Measurements from ENCODE around the gene CDKL2. TPM values are rescaled to one million over a fixed set of nuclear protein-coding genes. Genes with fewer than 3 reads are reported as not detected.

The CDKL2 gene
- total and polyA plus RNA-seq, 2 donors (not counting 1 experiment from before 2014, with no cell fraction given), result 0.81 TPM; not detected in 1

DNA sequence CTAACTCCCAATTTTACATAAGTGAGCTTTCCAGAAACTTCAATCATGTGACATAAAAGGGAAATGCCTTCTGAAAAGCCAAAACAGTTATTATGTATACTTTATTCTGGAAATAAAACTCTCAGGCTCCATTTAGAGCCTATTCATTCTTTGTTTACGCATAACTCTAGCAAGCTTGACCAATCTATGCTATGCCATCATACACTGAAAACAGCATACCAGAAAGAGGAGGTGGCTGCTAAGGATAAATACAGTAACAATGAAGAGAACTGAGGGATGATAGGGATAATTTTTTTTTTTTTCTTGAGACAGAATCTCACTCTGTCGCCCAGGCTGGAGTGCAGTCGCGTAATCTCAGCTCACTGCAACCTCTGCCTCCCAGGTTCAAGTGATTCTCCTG, 24.4 kb downstream of the CDKL2 start:
- POLR2A ChIA-PET, result no interaction called here
- intact Hi-C loops (cut with micrococcal nuclease), result no loop called here

DNA sequence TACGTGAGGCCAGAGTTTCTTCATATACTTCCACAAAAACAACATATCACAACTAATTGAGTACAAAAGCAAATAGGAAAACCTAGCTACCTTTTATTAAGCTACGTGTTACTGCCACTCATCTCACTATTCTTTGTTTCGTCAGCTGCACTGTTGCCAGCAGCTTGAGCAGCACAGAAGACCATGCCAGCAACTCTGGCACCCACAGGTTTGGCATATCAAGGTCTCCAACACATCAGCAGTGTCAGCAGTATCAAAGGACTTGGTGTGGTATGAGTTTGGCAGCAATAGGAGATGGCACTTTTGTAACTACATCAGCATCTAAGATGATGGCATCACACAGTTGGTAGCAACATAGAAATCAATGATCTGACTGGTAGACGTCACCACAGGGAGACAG, 30.7 kb downstream of the CDKL2 start:
- CTCF ChIA-PET, result no interaction called here
- no peak overlapping the region for H3K27ac Mint-ChIP-seq
- TF ChIP-seq, protein P1, sequence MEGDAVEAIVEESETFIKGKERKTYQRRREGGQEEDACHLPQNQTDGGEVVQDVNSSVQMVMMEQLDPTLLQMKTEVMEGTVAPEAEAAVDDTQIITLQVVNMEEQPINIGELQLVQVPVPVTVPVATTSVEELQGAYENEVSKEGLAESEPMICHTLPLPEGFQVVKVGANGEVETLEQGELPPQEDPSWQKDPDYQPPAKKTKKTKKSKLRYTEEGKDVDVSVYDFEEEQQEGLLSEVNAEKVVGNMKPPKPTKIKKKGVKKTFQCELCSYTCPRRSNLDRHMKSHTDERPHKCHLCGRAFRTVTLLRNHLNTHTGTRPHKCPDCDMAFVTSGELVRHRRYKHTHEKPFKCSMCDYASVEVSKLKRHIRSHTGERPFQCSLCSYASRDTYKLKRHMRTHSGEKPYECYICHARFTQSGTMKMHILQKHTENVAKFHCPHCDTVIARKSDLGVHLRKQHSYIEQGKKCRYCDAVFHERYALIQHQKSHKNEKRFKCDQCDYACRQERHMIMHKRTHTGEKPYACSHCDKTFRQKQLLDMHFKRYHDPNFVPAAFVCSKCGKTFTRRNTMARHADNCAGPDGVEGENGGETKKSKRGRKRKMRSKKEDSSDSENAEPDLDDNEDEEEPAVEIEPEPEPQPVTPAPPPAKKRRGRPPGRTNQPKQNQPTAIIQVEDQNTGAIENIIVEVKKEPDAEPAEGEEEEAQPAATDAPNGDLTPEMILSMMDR (IDR thresholded peaks at IDR 0.05), result no peak
- TF ChIP-seq EZH2 (IDR thresholded peaks at IDR 0.05; ENCODE audit: borderline replicate concordance, insufficient read depth, low read depth, low read length, poor library complexity, severe bottlenecking), result no peak
- H3K27me3 Mint-ChIP-seq, result peaks cover 9% of the 10 kb centered on the region
- ATAC-seq (ENCODE audit: low read depth) (no peak), DNase-seq (no peak)
- H2AFZ ChIP-seq (ENCODE audit: insufficient read depth, low read depth, low read length, poor library complexity, severe bottlenecking), result no peak overlapping the region
- no peak overlapping the region for H3K27ac ChIP-seq (ENCODE audit: low read length in 2 of 2)
- no peaks in the 10 kb centered on the region for H3K36me3 ChIP-seq (replicated peaks in 1 of 2; ENCODE audit: control extremely low read depth in 1 of 2, control insufficient read depth in 1 of 2, extremely low read depth in 1 of 2, insufficient read depth in 2 of 2, low read length in 1 of 2)
- H3K27me3 ChIP-seq (replicated peaks in 1 of 4; ENCODE audit: control extremely low read depth in 1 of 4, control insufficient read depth in 3 of 4, insufficient read depth in 4 of 4, low read length in 3 of 4), result no peaks in the 10 kb centered on the region
- no peak overlapping the region for H3K4me3 Mint-ChIP-seq
- no peaks in the 10 kb centered on the region for H3K4me1 ChIP-seq (ENCODE audit: control insufficient read depth in 2 of 2, insufficient read depth in 2 of 2, low read length in 2 of 2)
- no peaks in the 10 kb centered on the region for H3K9me3 Mint-ChIP-seq (ENCODE audit: insufficient read depth)
- no peak overlapping the region for H3K4me3 ChIP-seq (ENCODE audit: control extremely low read depth in 1 of 5, extremely low read depth in 1 of 5, insufficient read depth in 1 of 5, low read depth in 2 of 5, low read length in 4 of 5)
- no peaks in the 10 kb centered on the region for H4K20me1 ChIP-seq (ENCODE audit: control insufficient read depth, insufficient read depth, low read length, poor library complexity, severe bottlenecking)
- H3K4me2 ChIP-seq (replicated peaks; ENCODE audit: low read depth, low read length, poor library complexity, severe bottlenecking), result no peak overlapping the region
- no peak overlapping the region for H3K9ac ChIP-seq (ENCODE audit: low read length)
- intact Hi-C loops (cut with micrococcal nuclease), result no loop called here
- 95% methylated on average over 2 of the region's 4 CpGs for WGBS (ENCODE audit: insufficient coverage)
- H3K79me2 ChIP-seq (ENCODE audit: control insufficient read depth, insufficient read depth, low read length), result no peaks in the 10 kb centered on the region
- H3K9me3 ChIP-seq (ENCODE audit: control extremely low read depth in 1 of 3, control insufficient read depth in 2 of 3, insufficient read depth in 1 of 3, low read length in 2 of 3), result no peaks in the 10 kb centered on the region
- H3K4me1 Mint-ChIP-seq, result no peaks in the 10 kb centered on the region
- POLR2A ChIA-PET, result no interaction called here

More for the DNA sequence above, 24.4 kb downstream of the CDKL2 start:
- TF ChIP-seq EZH2 (IDR thresholded peaks at IDR 0.05; ENCODE audit: borderline replicate concordance, insufficient read depth, low read depth, low read length, poor library complexity, severe bottlenecking), result no peak
- TF ChIP-seq, protein P1 (IDR thresholded peaks at IDR 0.05), result no peak
- CTCF ChIA-PET, result interaction anchor here (0.7 kb wide), 2 partner anchors 24 to 36 kb away, joined by 3 to 4 read pairs; partner anchors contain the start of gene CDKL2
- no peaks in the 10 kb centered on the region for H3K9me3 Mint-ChIP-seq (ENCODE audit: insufficient read depth)
- DNase-seq (no peak), ATAC-seq (ENCODE audit: low read depth) (no peak)
- H2AFZ ChIP-seq (ENCODE audit: insufficient read depth, low read depth, low read length, poor library complexity, severe bottlenecking), result no peak overlapping the region
- no CpG with 5 or more reads among the region's 4 CpGs for WGBS (ENCODE audit: insufficient coverage)
- no peaks in the 10 kb centered on the region for H3K79me2 ChIP-seq (ENCODE audit: control insufficient read depth, insufficient read depth, low read length)
- no peaks in the 10 kb centered on the region for H3K4me1 ChIP-seq (ENCODE audit: control insufficient read depth in 2 of 2, insufficient read depth in 2 of 2, low read length in 2 of 2)
- H3K4me3 Mint-ChIP-seq, result no peak overlapping the region
- H3K4me2 ChIP-seq (replicated peaks; ENCODE audit: low read depth, low read length, poor library complexity, severe bottlenecking), result no peak overlapping the region
- H3K27me3 Mint-ChIP-seq, result peaks cover 3% of the 10 kb centered on the region
- no peaks in the 10 kb centered on the region for H3K27me3 ChIP-seq (replicated peaks in 1 of 4; ENCODE audit: control extremely low read depth in 1 of 4, control insufficient read depth in 3 of 4, insufficient read depth in 4 of 4, low read length in 3 of 4)
- no peaks in the 10 kb centered on the region for H3K36me3 ChIP-seq (replicated peaks in 1 of 2; ENCODE audit: control extremely low read depth in 1 of 2, control insufficient read depth in 1 of 2, extremely low read depth in 1 of 2, insufficient read depth in 2 of 2, low read length in 1 of 2)
- no peak overlapping the region for H3K4me3 ChIP-seq (ENCODE audit: control extremely low read depth in 1 of 5, extremely low read depth in 1 of 5, insufficient read depth in 1 of 5, low read depth in 2 of 5, low read length in 4 of 5)
- H3K9ac ChIP-seq (ENCODE audit: low read length), result no peak overlapping the region
- no peaks in the 10 kb centered on the region for H3K4me1 Mint-ChIP-seq
- H3K27ac Mint-ChIP-seq, result no peak overlapping the region
- no peaks in the 10 kb centered on the region for H3K9me3 ChIP-seq (ENCODE audit: control extremely low read depth in 1 of 3, control insufficient read depth in 2 of 3, insufficient read depth in 1 of 3, low read length in 2 of 3)
- no peaks in the 10 kb centered on the region for H4K20me1 ChIP-seq (ENCODE audit: control insufficient read depth, insufficient read depth, low read length, poor library complexity, severe bottlenecking)
- no peak overlapping the region for H3K27ac ChIP-seq (ENCODE audit: low read length in 2 of 2)

Data from B cell (primary cell).